IMR-90 (cell line): ENCODE data around the gene ETNK1. TPM values are rescaled to one million over a fixed set of nuclear protein-coding genes. Genes with fewer than 3 reads are reported as not detected.

Experiments
- ATAC-seq: fragments of 200-7000 bp; cut with Tn5 transposase; 2 replicates; pipeline ENCODE4 v1.9.1; 2020; ENCODE audit warnings: low read depth, mild to moderate bottlenecking, moderate library complexity
- BruUV-seq: library from RNA; stranded (reverse); fragments of 400-500 nt; replicated peaks from 2 replicates; lab custom pipeline; 2021; lab: Mats Ljungman, UMichigan
- CTCF ChIA-PET: fragments of 300-600 bp; formaldehyde crosslinking; extraction: SDS; loops from one replicate; lab custom pipeline; 2021; ENCODE audit warnings: antibody characterized with exemption; lab: Yijun Ruan, JAX
- POLR2A ChIA-PET: fragments of 300-600 bp; sonication (Branson Sonifier 250); formaldehyde crosslinking; loops from one replicate; lab custom pipeline; 2022; ENCODE audit warnings: antibody characterized with exemption; ENCODE audit not compliant: unreplicated experiment; lab: Charles Lee
- DNase-seq: peaks from one replicate; pipeline ENCODE4 v3.0.0; 2013
- H2AFZ ChIP-seq: replicated peaks from 2 replicates; pipeline ENCODE3; 2013; ENCODE audit warnings: low read length, mild to moderate bottlenecking; ENCODE audit not compliant: poor library complexity
- H2AK5ac ChIP-seq: 2 replicates; pipeline ENCODE4 v1.6.1; 2013; ENCODE audit warnings: low read depth, low read length, inconsistent platforms
- H2AK9ac ChIP-seq: replicated peaks from 2 replicates; pipeline ENCODE3; 2013; ENCODE audit warnings: mild to moderate bottlenecking, low read depth, low read length, moderate library complexity; ENCODE audit not compliant: poor library complexity
- H2BK120ac ChIP-seq: 2 replicates; pipeline ENCODE4 v1.6.1; 2013; ENCODE audit warnings: low read depth, low read length, inconsistent platforms
- H2BK15ac ChIP-seq: 3 replicates; pipeline ENCODE4 v1.6.1; 2013; ENCODE audit warnings: low read depth, low read length, inconsistent platforms
- H2BK20ac ChIP-seq: 2 replicates; pipeline ENCODE4 v1.6.1; 2013; ENCODE audit warnings: low read depth, mild to moderate bottlenecking, inconsistent platforms, low read length, moderate library complexity
- H2BK5ac ChIP-seq: 2 replicates; pipeline ENCODE4 v1.6.1; 2013; ENCODE audit warnings: mild to moderate bottlenecking, low read depth, low read length, inconsistent platforms; ENCODE audit not compliant: poor library complexity, severe bottlenecking
- H3K14ac ChIP-seq: replicated peaks from 2 replicates; pipeline ENCODE4 v1.6.1; 2013; ENCODE audit warnings: low read depth, low read length, inconsistent platforms
- H3K18ac ChIP-seq: 2 replicates; pipeline ENCODE4 v1.6.1; 2013; ENCODE audit warnings: low read depth, low read length, control low read depth
- H3K23ac ChIP-seq: 2 replicates; pipeline ENCODE4 v1.6.1; 2013; ENCODE audit warnings: low read depth, low read length, inconsistent platforms
- H3K27ac ChIP-seq: 2 replicates; pipeline ENCODE4 v1.5.1; 2013; ENCODE audit warnings: mild to moderate bottlenecking, control low read depth, low read length; ENCODE audit not compliant: insufficient read depth
- H3K27me3 ChIP-seq: 2 replicates; pipeline ENCODE4 v1.6.1; 2013; ENCODE audit warnings: low read length; ENCODE audit not compliant: control insufficient read depth, insufficient read depth
- H3K36me3 ChIP-seq: 2 replicates; pipeline ENCODE4 v1.6.1; 2013; ENCODE audit warnings: low read length, mixed read lengths; ENCODE audit not compliant: control insufficient read depth, insufficient read depth
- H3K4ac ChIP-seq: 2 replicates; pipeline ENCODE4 v1.6.1; 2013; ENCODE audit warnings: low read depth, low read length, inconsistent platforms
- H3K4me1 ChIP-seq: 2 replicates; pipeline ENCODE4 v1.6.1; 2013; ENCODE audit warnings: low read length, mixed read lengths; ENCODE audit not compliant: control insufficient read depth, insufficient read depth
- H3K4me2 ChIP-seq: 2 replicates; pipeline ENCODE4 v1.6.1; 2013; ENCODE audit warnings: low read depth, mild to moderate bottlenecking, control low read depth, low read length, moderate library complexity
- H3K4me3 ChIP-seq: 2 replicates; pipeline ENCODE4 v1.5.1; 2013; ENCODE audit warnings: low read depth, mild to moderate bottlenecking, control low read depth, low read length, moderate library complexity; ENCODE audit not compliant: insufficient read depth
- H3K56ac ChIP-seq: 2 replicates; pipeline ENCODE4 v1.6.1; 2013; ENCODE audit warnings: low read length, inconsistent platforms; ENCODE audit not compliant: insufficient read depth; ENCODE audit errors: extremely low read depth
- H3K79me1 ChIP-seq, 2 experiments: 2 replicates each; pipeline ENCODE4 v1.6.1; 2013; ENCODE audit warnings: low read length in 2 of 2, inconsistent platforms in 1 of 2, low read depth in 1 of 2
- H3K9ac ChIP-seq: 2 replicates; pipeline ENCODE4 v1.6.1; 2013; ENCODE audit warnings: low read depth, low read length, control low read depth
- H3K9me1 ChIP-seq: 2 replicates; pipeline ENCODE4 v1.6.1; 2013; ENCODE audit warnings: low read length, inconsistent platforms; ENCODE audit not compliant: insufficient read depth
- H3K9me3 ChIP-seq: 2 replicates; pipeline ENCODE4 v1.6.1; 2013; ENCODE audit warnings: low read length; ENCODE audit not compliant: control insufficient read depth, insufficient read depth
- H4K20me1 ChIP-seq: 2 replicates; pipeline ENCODE4 v1.6.1; 2013; ENCODE audit warnings: low read length, inconsistent platforms; ENCODE audit not compliant: insufficient read depth
- H4K5ac ChIP-seq: 2 replicates; pipeline ENCODE4 v1.6.1; 2013; ENCODE audit warnings: mild to moderate bottlenecking, low read depth, low read length, control low read depth
- H4K8ac ChIP-seq, 2 experiments: 2 replicates each; pipeline ENCODE4 v1.6.1; 2013; ENCODE audit warnings: low read depth in 2 of 2, low read length in 2 of 2, control low read depth in 1 of 2, inconsistent platforms in 1 of 2
- H4K91ac ChIP-seq: 2 replicates; pipeline ENCODE4 v1.6.1; 2013; ENCODE audit warnings: low read depth, low read length, inconsistent platforms; ENCODE audit not compliant: insufficient read depth
- BHLHE40 ChIP-seq: fragments of 150-350 bp; IDR thresholded peaks from 2 replicates; pipeline ENCODE4 v1.6.1; 2016; ENCODE audit warnings: mild to moderate bottlenecking, low read depth, low read length
- CEBPB ChIP-seq: IDR thresholded peaks from 2 replicates; pipeline ENCODE4 v1.6.1; 2012; ENCODE audit warnings: low read depth, low read length, improper control_type of control experiment
- CHD1 ChIP-seq: IDR thresholded peaks from 2 replicates; pipeline ENCODE4 v1.6.1; 2012; ENCODE audit warnings: low read depth, low read length, improper control_type of control experiment
- FOS ChIP-seq: fragments of 150-350 bp; IDR thresholded peaks from 2 replicates; pipeline ENCODE4 v1.6.1; 2016; ENCODE audit warnings: low read depth, low read length
- MAFK ChIP-seq: IDR thresholded peaks from 2 replicates; pipeline ENCODE4 v1.6.1; 2012; ENCODE audit warnings: low read depth, low read length, improper control_type of control experiment
- MAZ ChIP-seq: IDR thresholded peaks from 2 replicates; pipeline ENCODE4 v1.6.1; 2012; ENCODE audit warnings: low read depth, mild to moderate bottlenecking, low read length, improper control_type of control experiment, moderate library complexity, borderline replicate concordance
- MXI1 ChIP-seq: IDR thresholded peaks from 2 replicates; pipeline ENCODE4 v1.6.1; 2012; ENCODE audit warnings: low read depth, mild to moderate bottlenecking, low read length, moderate library complexity, borderline replicate concordance
- POLR2A ChIP-seq: IDR thresholded peaks from 2 replicates; pipeline ENCODE4 v1.6.1; 2012; ENCODE audit warnings: mild to moderate bottlenecking, low read depth, low read length
- RAD21 ChIP-seq: IDR thresholded peaks from 2 replicates; pipeline ENCODE4 v1.6.1; 2012; ENCODE audit warnings: low read length, improper control_type of control experiment
- RCOR1 ChIP-seq: IDR thresholded peaks from 2 replicates; pipeline ENCODE4 v1.6.1; 2012; ENCODE audit warnings: mild to moderate bottlenecking, low read length, improper control_type of control experiment; ENCODE audit not compliant: insufficient replicate concordance
- RFX5 ChIP-seq: IDR thresholded peaks from 2 replicates; pipeline ENCODE4 v1.8.0; 2012; ENCODE audit warnings: low read depth, mild to moderate bottlenecking, low read length, moderate library complexity
- SMC3 ChIP-seq: fragments of 150-350 bp; IDR thresholded peaks from 2 replicates; pipeline ENCODE4 v1.6.1; 2016; ENCODE audit warnings: low read depth, mild to moderate bottlenecking, antibody characterized with exemption, low read length, moderate library complexity
- WGBS, 2 experiments: methylation state at CpG; one replicate each; pipeline versions ENCODE4 v1.1.5 to v1.1.7; 2013; ENCODE audit warnings: missing lambda C conversion rate in 2 of 2; ENCODE audit not compliant: insufficient read length in 1 of 2; ENCODE audit errors: extremely low coverage in 2 of 2; 5-methylcytosine and 5-hydroxymethylcytosine counted together
- dilution Hi-C: fragments of 300-500 bp; cut with HindIII; formaldehyde crosslinking; loops from one replicate; pipeline ENCODE4 v1.14.3; 2018; ENCODE audit warnings: low sequenced_read_pairs; ENCODE audit not compliant: unreplicated experiment
- in situ Hi-C: fragments of 300-500 bp; cut with MboI; formaldehyde crosslinking; loops from 3 replicates; pipeline ENCODE4 v1.14.3; 2019; ENCODE audit warnings: low sequenced_read_pairs, inconsistent platforms, mixed read lengths
- intact Hi-C: fragments of 100-400 bp; cut with micrococcal nuclease; formaldehyde crosslinking; loops from 2 replicates; pipeline ENCODE4 v1.10.0; 2022
- polyA plus RNA-seq, 3 experiments: library from polyadenylated mRNA; depleted of rRNA; stranded (reverse); fragments of >200 nt; gene quantifications; 2 replicates each; pipeline ENCODE4 v1.2.3, GENCODE V29; 2012; ENCODE audit warnings: low replicate concordance in 1 of 3
- total RNA-seq: library from RNA; depleted of rRNA; stranded (reverse); fragments of >200 nt; gene quantifications from 2 replicates; pipeline ENCODE4 v1.2.3, GENCODE V29; 2012
- TF ChIP-seq, protein P1 (sequence below): conservative IDR thresholded peaks from 2 replicates; pipeline ENCODE4 v1.5.1; 2012; ENCODE audit warnings: mild to moderate bottlenecking, low read depth, low read length, improper control_type of control experiment
- TF ChIP-seq, protein P2 (sequence below): fragments of 150-350 bp; IDR thresholded peaks from 2 replicates; pipeline ENCODE4 v1.6.1; 2016; ENCODE audit warnings: low read depth, mild to moderate bottlenecking, low read length, moderate library complexity, borderline replicate concordance

Gene ETNK1
- total and polyA plus RNA-seq, 2 of the 4 experiments (the other 2 are of a cell fraction) = 12.8 to 33.3 TPM

DNA sequence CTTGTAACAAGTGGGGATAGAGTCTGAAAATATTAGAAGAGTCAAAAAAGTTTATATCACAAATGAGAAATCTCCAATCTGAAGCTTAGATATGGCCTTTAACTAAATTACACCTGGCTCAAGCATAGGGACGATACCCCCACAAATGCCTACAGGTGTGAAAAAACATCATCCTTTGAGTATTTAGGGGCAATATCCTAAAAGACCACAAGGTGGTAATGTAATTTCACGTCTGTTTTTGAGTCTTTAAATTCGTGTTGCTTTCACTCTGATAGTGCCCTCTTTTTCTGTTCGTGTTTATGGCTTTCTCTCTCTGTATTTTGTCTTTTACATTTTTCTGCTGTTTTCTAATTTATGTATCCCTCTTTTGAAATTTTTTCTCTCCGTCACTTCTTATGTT is 84.3 kb downstream of the ETNK1 start:
- TF ChIP-seq RFX5 (no peak), MAZ (no peak), FOS (no peak), CHD1 (no peak), RAD21 (peak; percentile 31; the same call in 1 of the 2 replicates), MXI1 (no peak), RCOR1 (no peak), SMC3 (no peak), CEBPB (no peak), POLR2A (no peak), BHLHE40 (no peak), MAFK (no peak)
- TF ChIP-seq, protein P1, sequence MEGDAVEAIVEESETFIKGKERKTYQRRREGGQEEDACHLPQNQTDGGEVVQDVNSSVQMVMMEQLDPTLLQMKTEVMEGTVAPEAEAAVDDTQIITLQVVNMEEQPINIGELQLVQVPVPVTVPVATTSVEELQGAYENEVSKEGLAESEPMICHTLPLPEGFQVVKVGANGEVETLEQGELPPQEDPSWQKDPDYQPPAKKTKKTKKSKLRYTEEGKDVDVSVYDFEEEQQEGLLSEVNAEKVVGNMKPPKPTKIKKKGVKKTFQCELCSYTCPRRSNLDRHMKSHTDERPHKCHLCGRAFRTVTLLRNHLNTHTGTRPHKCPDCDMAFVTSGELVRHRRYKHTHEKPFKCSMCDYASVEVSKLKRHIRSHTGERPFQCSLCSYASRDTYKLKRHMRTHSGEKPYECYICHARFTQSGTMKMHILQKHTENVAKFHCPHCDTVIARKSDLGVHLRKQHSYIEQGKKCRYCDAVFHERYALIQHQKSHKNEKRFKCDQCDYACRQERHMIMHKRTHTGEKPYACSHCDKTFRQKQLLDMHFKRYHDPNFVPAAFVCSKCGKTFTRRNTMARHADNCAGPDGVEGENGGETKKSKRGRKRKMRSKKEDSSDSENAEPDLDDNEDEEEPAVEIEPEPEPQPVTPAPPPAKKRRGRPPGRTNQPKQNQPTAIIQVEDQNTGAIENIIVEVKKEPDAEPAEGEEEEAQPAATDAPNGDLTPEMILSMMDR = peak; percentile 29; the same call in 1 of the 2 replicates
- TF ChIP-seq, protein P2, sequence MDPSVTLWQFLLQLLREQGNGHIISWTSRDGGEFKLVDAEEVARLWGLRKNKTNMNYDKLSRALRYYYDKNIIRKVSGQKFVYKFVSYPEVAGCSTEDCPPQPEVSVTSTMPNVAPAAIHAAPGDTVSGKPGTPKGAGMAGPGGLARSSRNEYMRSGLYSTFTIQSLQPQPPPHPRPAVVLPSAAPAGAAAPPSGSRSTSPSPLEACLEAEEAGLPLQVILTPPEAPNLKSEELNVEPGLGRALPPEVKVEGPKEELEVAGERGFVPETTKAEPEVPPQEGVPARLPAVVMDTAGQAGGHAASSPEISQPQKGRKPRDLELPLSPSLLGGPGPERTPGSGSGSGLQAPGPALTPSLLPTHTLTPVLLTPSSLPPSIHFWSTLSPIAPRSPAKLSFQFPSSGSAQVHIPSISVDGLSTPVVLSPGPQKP = no peak
- no peaks in the 10 kb centered on the region for H3K4me1 ChIP-seq
- no peak overlapping the region for H3K27ac ChIP-seq
- intact Hi-C loops = no loop called here
- H2AFZ ChIP-seq = no peak overlapping the region
- no peak overlapping the region for H2BK120ac ChIP-seq
- peaks cover 4% of the 10 kb centered on the region; the same call in 1 of the 2 replicates for H3K27me3 ChIP-seq
- H2BK20ac ChIP-seq = no peak overlapping the region
- DNase-seq = no peak
- H4K91ac ChIP-seq = no peak overlapping the region
- H3K14ac ChIP-seq = no peak overlapping the region
- CTCF ChIA-PET = no interaction called here
- no peak overlapping the region for H3K9ac ChIP-seq
- no peak overlapping the region for H3K4ac ChIP-seq
- H4K8ac ChIP-seq = no peak overlapping the region
- H2AK5ac ChIP-seq = no peak overlapping the region
- H3K4me2 ChIP-seq = peak overlapping the region; percentile 9; the same call in 1 of the 2 replicates
- dilution Hi-C loops = no loop called here
- no CpG with 5 or more reads among the region's 5 CpGs for WGBS, 2 experiments
- no peak overlapping the region for H3K18ac ChIP-seq
- H3K79me1 ChIP-seq = no peaks in the 10 kb centered on the region
- H2BK5ac ChIP-seq = no peak overlapping the region
- in situ Hi-C loops = no loop called here
- no peak overlapping the region for H2AK9ac ChIP-seq
- POLR2A ChIA-PET = no interaction called here
- H3K4me3 ChIP-seq = no peak overlapping the region
- no peak for ATAC-seq
- H3K9me3 ChIP-seq = no peaks in the 10 kb centered on the region
- no peak overlapping the region for H4K5ac ChIP-seq
- BruUV-seq = no TSS peak
- no peak overlapping the region for H3K23ac ChIP-seq
- no peak overlapping the region for H2BK15ac ChIP-seq
- H4K20me1 ChIP-seq = no peaks in the 10 kb centered on the region
- H3K36me3 ChIP-seq = no peaks in the 10 kb centered on the region
- H3K9me1 ChIP-seq = no peaks in the 10 kb centered on the region
- no peak overlapping the region for H3K56ac ChIP-seq
